ENCODE measurements around the gene LRIT2. TPM values are rescaled to one million over a fixed set of nuclear protein-coding genes. Genes with fewer than 3 reads are reported as not detected.

The LRIT2 gene
- total RNA-seq, 1 experiment from 2014 or later: not detected

DNA sequence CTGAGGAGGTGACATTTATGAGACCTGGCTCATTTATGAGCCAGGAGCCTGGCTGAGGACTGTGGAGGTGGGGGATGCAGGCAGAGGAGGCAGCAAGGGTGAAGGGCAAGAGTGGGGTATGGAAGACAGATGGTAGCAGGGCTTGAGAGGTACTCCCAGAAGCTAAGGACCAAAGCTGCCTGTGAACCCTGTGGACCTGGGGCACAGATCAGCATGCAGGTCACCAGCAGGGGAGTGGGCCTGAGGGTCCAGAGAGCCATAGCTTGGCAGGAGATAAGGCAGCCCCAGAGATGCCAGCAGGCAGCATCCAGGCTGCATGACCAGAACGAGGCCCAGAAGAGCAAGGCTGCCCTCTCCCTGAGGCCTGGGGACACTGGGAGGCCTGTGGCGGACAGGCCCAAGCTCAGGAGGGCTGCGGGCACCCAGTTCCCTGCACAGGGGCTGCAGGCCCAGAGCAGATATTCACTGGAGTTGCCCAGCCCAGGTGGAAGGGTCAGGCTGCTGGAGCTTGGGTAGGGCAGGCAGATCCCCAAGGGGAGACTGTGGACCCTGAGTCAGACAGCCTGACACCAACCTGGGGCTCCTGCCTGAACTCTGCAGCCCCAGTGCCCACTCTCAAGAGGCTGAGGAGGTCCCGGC, 48.4 kb downstream of the LRIT2 start:
- H3K27me3 Mint-ChIP-seq (ENCODE audit: low read depth): peaks cover 5% of the 10 kb centered on the region
- TF ChIP-seq ATF1 (CRISPR knock-in tag; IDR thresholded peaks at IDR 0.05): no peak
- TF ChIP-seq ZNF423 (CRISPR knock-in tag; IDR thresholded peaks at IDR 0.05): no peak
- TF ChIP-seq, protein P1, sequence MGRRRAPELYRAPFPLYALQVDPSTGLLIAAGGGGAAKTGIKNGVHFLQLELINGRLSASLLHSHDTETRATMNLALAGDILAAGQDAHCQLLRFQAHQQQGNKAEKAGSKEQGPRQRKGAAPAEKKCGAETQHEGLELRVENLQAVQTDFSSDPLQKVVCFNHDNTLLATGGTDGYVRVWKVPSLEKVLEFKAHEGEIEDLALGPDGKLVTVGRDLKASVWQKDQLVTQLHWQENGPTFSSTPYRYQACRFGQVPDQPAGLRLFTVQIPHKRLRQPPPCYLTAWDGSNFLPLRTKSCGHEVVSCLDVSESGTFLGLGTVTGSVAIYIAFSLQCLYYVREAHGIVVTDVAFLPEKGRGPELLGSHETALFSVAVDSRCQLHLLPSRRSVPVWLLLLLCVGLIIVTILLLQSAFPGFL (CRISPR knock-in tag; IDR thresholded peaks at IDR 0.05; ENCODE audit: borderline replicate concordance): no peak
- TF ChIP-seq, protein P2, sequence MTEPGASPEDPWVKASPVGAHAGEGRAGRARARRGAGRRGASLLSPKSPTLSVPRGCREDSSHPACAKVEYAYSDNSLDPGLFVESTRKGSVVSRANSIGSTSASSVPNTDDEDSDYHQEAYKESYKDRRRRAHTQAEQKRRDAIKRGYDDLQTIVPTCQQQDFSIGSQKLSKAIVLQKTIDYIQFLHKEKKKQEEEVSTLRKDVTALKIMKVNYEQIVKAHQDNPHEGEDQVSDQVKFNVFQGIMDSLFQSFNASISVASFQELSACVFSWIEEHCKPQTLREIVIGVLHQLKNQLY (CRISPR knock-in tag; IDR thresholded peaks at IDR 0.05): no peak
- TF ChIP-seq, protein P3, sequence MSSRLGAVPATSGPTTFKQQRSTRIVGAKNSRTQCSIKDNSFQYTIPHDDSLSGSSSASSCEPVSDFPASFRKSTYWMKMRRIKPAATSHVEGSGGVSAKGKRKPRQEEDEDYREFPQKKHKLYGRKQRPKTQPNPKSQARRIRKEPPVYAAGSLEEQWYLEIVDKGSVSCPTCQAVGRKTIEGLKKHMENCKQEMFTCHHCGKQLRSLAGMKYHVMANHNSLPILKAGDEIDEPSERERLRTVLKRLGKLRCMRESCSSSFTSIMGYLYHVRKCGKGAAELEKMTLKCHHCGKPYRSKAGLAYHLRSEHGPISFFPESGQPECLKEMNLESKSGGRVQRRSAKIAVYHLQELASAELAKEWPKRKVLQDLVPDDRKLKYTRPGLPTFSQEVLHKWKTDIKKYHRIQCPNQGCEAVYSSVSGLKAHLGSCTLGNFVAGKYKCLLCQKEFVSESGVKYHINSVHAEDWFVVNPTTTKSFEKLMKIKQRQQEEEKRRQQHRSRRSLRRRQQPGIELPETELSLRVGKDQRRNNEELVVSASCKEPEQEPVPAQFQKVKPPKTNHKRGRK (CRISPR knock-in tag; IDR thresholded peaks at IDR 0.05; ENCODE audit: borderline replicate concordance): no peak
- TF ChIP-seq GABPB1 (CRISPR knock-in tag; IDR thresholded peaks at IDR 0.05): no peak
- TF ChIP-seq ZNF416 (CRISPR knock-in tag; IDR thresholded peaks at IDR 0.05): no peak
- no peak for TF ChIP-seq GTF2I (CRISPR knock-in tag; conservative IDR thresholded peaks at IDR 0.05)
- TF ChIP-seq, protein P4, sequence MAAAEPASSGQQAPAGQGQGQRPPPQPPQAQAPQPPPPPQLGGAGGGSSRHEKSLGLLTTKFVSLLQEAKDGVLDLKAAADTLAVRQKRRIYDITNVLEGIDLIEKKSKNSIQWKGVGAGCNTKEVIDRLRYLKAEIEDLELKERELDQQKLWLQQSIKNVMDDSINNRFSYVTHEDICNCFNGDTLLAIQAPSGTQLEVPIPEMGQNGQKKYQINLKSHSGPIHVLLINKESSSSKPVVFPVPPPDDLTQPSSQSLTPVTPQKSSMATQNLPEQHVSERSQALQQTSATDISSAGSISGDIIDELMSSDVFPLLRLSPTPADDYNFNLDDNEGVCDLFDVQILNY (CRISPR knock-in tag; IDR thresholded peaks at IDR 0.05): no peak
- TF ChIP-seq, protein P5, sequence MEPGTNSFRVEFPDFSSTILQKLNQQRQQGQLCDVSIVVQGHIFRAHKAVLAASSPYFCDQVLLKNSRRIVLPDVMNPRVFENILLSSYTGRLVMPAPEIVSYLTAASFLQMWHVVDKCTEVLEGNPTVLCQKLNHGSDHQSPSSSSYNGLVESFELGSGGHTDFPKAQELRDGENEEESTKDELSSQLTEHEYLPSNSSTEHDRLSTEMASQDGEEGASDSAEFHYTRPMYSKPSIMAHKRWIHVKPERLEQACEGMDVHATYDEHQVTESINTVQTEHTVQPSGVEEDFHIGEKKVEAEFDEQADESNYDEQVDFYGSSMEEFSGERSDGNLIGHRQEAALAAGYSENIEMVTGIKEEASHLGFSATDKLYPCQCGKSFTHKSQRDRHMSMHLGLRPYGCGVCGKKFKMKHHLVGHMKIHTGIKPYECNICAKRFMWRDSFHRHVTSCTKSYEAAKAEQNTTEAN (CRISPR knock-in tag; IDR thresholded peaks at IDR 0.05): no peak
- TF ChIP-seq, protein P6, sequence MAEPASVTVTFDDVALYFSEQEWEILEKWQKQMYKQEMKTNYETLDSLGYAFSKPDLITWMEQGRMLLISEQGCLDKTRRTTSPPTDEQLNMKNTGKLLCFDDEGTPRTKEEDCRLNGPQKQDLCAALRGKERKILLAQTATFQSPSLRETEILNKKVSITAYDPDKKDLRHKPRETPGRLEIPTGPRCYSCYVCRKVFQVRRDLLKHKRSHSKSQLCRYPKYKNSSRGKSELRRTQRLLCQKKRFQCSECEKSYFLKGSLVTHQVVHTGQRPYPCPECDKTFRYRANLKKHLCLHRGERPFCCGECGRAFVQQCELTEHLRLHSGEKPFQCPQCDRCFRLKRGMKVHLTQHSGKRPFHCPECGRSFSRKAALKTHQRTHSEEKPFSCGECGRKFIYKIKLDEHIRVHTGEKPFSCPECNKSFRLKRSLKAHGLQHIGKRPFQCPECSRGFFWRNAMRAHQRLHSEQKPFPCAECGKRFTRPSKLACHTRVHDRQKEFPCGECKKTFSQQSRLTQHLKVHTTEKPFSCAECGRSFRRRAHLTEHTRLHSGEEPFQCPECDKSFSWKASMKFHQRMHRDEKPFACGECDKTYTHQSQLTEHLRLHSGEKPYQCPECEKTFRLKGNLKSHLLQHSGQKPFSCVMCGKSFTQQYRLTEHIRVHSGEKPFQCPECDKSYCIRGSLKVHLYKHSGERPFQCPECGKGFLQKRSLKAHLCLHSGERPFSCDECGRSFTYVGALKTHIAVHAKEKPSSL (CRISPR knock-in tag; conservative IDR thresholded peaks at IDR 0.05): no peak
- H3K27ac Mint-ChIP-seq: no peak overlapping the region
- CTCF ChIA-PET: interaction anchor here (0.7 to 1.1 kb wide), 3 partner anchors 13 to 60 kb away, joined by 3 read pairs; no protein-coding TSS in a partner anchor
- no peak overlapping the region for H3K4me3 Mint-ChIP-seq
- H3K9me3 Mint-ChIP-seq: peaks cover 7% of the 10 kb centered on the region
- POLR2A ChIA-PET: no interaction called here
- no peaks in the 10 kb centered on the region for H3K4me1 Mint-ChIP-seq
- ATAC-seq: no peak
- peaks cover 7% of the 10 kb centered on the region for H3K36me3 Mint-ChIP-seq
- no peak for DNase-seq (ENCODE audit: low spot score)

DNA sequence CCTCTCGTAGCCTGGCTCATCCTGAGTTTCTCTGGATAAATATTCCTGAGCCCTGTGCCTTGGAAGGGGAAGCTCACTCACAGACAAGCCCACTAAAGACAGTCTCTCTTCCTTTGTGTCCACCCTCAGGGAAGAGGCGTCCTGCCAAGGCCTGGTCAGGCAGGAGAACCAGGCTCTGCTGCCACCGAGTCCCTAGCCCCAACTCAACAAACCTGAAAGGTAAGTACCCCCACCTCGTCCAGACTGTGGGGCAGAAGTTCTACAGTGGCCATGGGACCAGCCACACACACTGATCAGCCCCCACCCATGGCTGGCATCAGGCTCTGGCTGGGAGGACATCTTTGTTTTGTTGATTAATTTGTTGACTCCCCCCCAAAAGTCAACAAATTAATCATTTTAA, 49.0 kb downstream of the LRIT2 start:
- ChIA-PET CTCF (interaction anchor here (1.0 to 1.1 kb wide), 2 partner anchors 29 to 61 kb away, joined by 3 read pairs; no protein-coding TSS in a partner anchor), POLR2A (no interaction called here)
- Mint-ChIP-seq H3K27me3 (ENCODE audit: low read depth) (peaks cover 5% of the 10 kb centered on the region), H3K36me3 (peaks cover 5% of the 10 kb centered on the region), H3K27ac (no peak overlapping the region), H3K9me3 (peaks cover 4% of the 10 kb centered on the region), H3K4me3 (no peak overlapping the region), H3K4me1 (no peaks in the 10 kb centered on the region)
- ATAC-seq (no peak), DNase-seq (ENCODE audit: low spot score) (no peak)
- TF ChIP-seq FOXK1 (CRISPR knock-in tag; IDR thresholded peaks at IDR 0.05) (no peak), FOXJ3 (CRISPR knock-in tag; IDR thresholded peaks at IDR 0.05; ENCODE audit: borderline replicate concordance) (no peak), SMAD3 (CRISPR knock-in tag; IDR thresholded peaks at IDR 0.05; ENCODE audit: borderline replicate concordance) (no peak), TEAD4 (CRISPR knock-in tag; IDR thresholded peaks at IDR 0.05) (no peak), ZNF232 (CRISPR knock-in tag; IDR thresholded peaks at IDR 0.05) (no peak), ZNF121 (CRISPR knock-in tag; IDR thresholded peaks at IDR 0.05) (no peak), FOXP1 (CRISPR knock-in tag; IDR thresholded peaks at IDR 0.05; ENCODE audit: borderline replicate concordance) (no peak)
- TF ChIP-seq, protein P7, sequence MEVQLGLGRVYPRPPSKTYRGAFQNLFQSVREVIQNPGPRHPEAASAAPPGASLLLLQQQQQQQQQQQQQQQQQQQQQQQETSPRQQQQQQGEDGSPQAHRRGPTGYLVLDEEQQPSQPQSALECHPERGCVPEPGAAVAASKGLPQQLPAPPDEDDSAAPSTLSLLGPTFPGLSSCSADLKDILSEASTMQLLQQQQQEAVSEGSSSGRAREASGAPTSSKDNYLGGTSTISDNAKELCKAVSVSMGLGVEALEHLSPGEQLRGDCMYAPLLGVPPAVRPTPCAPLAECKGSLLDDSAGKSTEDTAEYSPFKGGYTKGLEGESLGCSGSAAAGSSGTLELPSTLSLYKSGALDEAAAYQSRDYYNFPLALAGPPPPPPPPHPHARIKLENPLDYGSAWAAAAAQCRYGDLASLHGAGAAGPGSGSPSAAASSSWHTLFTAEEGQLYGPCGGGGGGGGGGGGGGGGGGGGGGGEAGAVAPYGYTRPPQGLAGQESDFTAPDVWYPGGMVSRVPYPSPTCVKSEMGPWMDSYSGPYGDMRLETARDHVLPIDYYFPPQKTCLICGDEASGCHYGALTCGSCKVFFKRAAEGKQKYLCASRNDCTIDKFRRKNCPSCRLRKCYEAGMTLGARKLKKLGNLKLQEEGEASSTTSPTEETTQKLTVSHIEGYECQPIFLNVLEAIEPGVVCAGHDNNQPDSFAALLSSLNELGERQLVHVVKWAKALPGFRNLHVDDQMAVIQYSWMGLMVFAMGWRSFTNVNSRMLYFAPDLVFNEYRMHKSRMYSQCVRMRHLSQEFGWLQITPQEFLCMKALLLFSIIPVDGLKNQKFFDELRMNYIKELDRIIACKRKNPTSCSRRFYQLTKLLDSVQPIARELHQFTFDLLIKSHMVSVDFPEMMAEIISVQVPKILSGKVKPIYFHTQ (CRISPR knock-in tag; IDR thresholded peaks at IDR 0.05): no peak
- TF ChIP-seq, protein P4 (CRISPR knock-in tag; IDR thresholded peaks at IDR 0.05): no peak
